HFFc6 (cell line): Measurements from ENCODE around the gene LSAMP. TPM values are rescaled to one million over a fixed set of nuclear protein-coding genes. Genes with fewer than 3 reads are reported as not detected.

Source experiments
- DNase-seq: peaks from one replicate; pipeline ENCODE4 v3.0.0-alpha.2; 2018
- H3K27ac Mint-ChIP-seq: 2 replicates; pipeline ENCODE4 v1.8.0; 2020; ENCODE audit warnings: mild to moderate bottlenecking, mixed read lengths
- H3K27me3 Mint-ChIP-seq: 2 replicates; pipeline ENCODE4 v1.8.0; 2021; ENCODE audit warnings: mild to moderate bottlenecking, moderate library complexity, mixed read lengths; ENCODE audit not compliant: insufficient read depth
- H3K36me3 Mint-ChIP-seq: 2 replicates; pipeline ENCODE4 v1.8.0; 2021; ENCODE audit warnings: low read depth, mixed read lengths
- H3K4me1 Mint-ChIP-seq: 2 replicates; pipeline ENCODE4 v1.8.0; 2020; ENCODE audit warnings: low read depth, mixed read lengths
- H3K4me3 Mint-ChIP-seq: 2 replicates; pipeline ENCODE4 v1.8.0; 2020; ENCODE audit warnings: mild to moderate bottlenecking, moderate library complexity, mixed read lengths
- H3K9me3 Mint-ChIP-seq: 2 replicates; pipeline ENCODE4 v1.8.0; 2020; ENCODE audit warnings: mild to moderate bottlenecking, mixed read lengths
- CTCF ChIP-seq: fragments of 200-600 bp; sonication (generic); IDR thresholded peaks from 2 replicates; pipeline ENCODE4 v1.5.0; 2021; ENCODE audit warnings: antibody characterized with exemption, mild to moderate bottlenecking
- total RNA-seq, 6 experiments: library from RNA; stranded (reverse); fragmentation: NEBNext Ultra II Directional; extraction: Animal tissue kit (Norgen Biotek cat#: 25700); gene quantifications; 2 replicates in 1 of 6; 3 replicates in 5 of 6; pipeline ENCODE4 v1.2.3, GENCODE V29; 2021

LSAMP gene
- total RNA-seq, 6 experiments from 2014 or later: not detected

- Mint-ChIP-seq H3K4me1 (no peaks in the 10 kb centered on the region), H3K4me3 (no peak overlapping the region), H3K36me3 (no peaks in the 10 kb centered on the region), H3K27ac (no peak overlapping the region), H3K27me3 (peaks cover 1% of the 10 kb centered on the region; the same call in 1 of the 2 replicates), H3K9me3 (peaks cover 68% of the 10 kb centered on the region)
- TF ChIP-seq CTCF: no peak
- no peak for DNase-seq
Observed at GRCh38 chr3:116474032-116474780, 28.9 kb upstream of the LSAMP start.

- Mint-ChIP-seq H3K36me3 (no peaks in the 10 kb centered on the region), H3K9me3 (peaks cover 64% of the 10 kb centered on the region), H3K4me1 (no peaks in the 10 kb centered on the region), H3K27me3 (peaks cover 1% of the 10 kb centered on the region; the same call in 1 of the 2 replicates), H3K27ac (no peak overlapping the region), H3K4me3 (no peak overlapping the region)
- TF ChIP-seq CTCF: no peak
- DNase-seq: no peak
Observed at GRCh38 chr3:116473602-116474001, 28.3 kb upstream of the LSAMP start.

GRCh38 chr3:116470605-116471197 lies 25.4 kb upstream of the LSAMP start:
- peaks cover 1% of the 10 kb centered on the region; the same call in 1 of the 2 replicates for H3K27me3 Mint-ChIP-seq
- H3K4me1 Mint-ChIP-seq: no peaks in the 10 kb centered on the region
- no peaks in the 10 kb centered on the region for H3K36me3 Mint-ChIP-seq
- H3K4me3 Mint-ChIP-seq: no peak overlapping the region
- no peak overlapping the region for H3K27ac Mint-ChIP-seq
- DNase-seq: no peak
- peaks cover 52% of the 10 kb centered on the region for H3K9me3 Mint-ChIP-seq
- no peak for TF ChIP-seq CTCF

- TF ChIP-seq CTCF: no peak
- Mint-ChIP-seq H3K9me3 (peaks cover 41% of the 10 kb centered on the region), H3K4me1 (no peaks in the 10 kb centered on the region), H3K4me3 (no peak overlapping the region), H3K27ac (no peak overlapping the region), H3K27me3 (peaks cover 1% of the 10 kb centered on the region; the same call in 1 of the 2 replicates), H3K36me3 (no peaks in the 10 kb centered on the region)
- no peak for DNase-seq
Observed at GRCh38 chr3:116469546-116469945, 24.3 kb upstream of the LSAMP start.

- DNase-seq: no peak
- Mint-ChIP-seq H3K36me3 (no peaks in the 10 kb centered on the region), H3K4me1 (no peaks in the 10 kb centered on the region), H3K27me3 (no peaks in the 10 kb centered on the region), H3K4me3 (no peak overlapping the region), H3K27ac (no peak overlapping the region), H3K9me3 (peaks cover 11% of the 10 kb centered on the region)
- TF ChIP-seq CTCF: no peak
Observed at GRCh38 chr3:116464276-116464798, 19.1 kb upstream of the LSAMP start.
